Suprapubic skin (tissue), 4 donors: ENCODE data around the gene SLC23A3. TPM values are rescaled to one million over a fixed set of nuclear protein-coding genes. Genes with fewer than 3 reads are reported as not detected.

Source experiments
- DNase-seq, 2 donors: peaks; one replicate each; pipeline ENCODE4 v3.0.0-alpha.2; 2019; ENCODE audit warnings: low spot score in 2 of 2
- H3K27ac ChIP-seq: fragments of 200-600 bp; sonication (generic); one replicate; pipeline ENCODE4 v1.5.1; 2019
- H3K27me3 ChIP-seq: fragments of 200-600 bp; sonication (generic); one replicate; pipeline ENCODE4 v1.5.1; 2019
- H3K36me3 ChIP-seq: fragments of 200-600 bp; sonication (generic); one replicate; pipeline ENCODE4 v1.5.1; 2019
- H3K4me1 ChIP-seq: fragments of 200-600 bp; sonication (generic); one replicate; pipeline ENCODE4 v1.5.1; 2019
- H3K4me3 ChIP-seq: fragments of 200-600 bp; sonication (generic); one replicate; pipeline ENCODE4 v1.5.1; 2019; ENCODE audit warnings: mild to moderate bottlenecking
- H3K9me3 ChIP-seq: fragments of 200-600 bp; sonication (generic); one replicate; pipeline ENCODE4 v1.5.1; 2019
- CTCF ChIP-seq, 2 donors: fragments of 200-600 bp in 1 of 2; fragments of 450-650 bp in 1 of 2; sonication (generic) in 1 of 2; IDR thresholded peaks; one replicate each; pipeline ENCODE4 v1.5.1; 2016 to 2019; ENCODE audit warnings: antibody characterized with exemption in 2 of 2, mild to moderate bottlenecking in 1 of 2, moderate library complexity in 1 of 2
- EP300 ChIP-seq: sonication (generic); formaldehyde crosslinking; IDR thresholded peaks from one replicate; pipeline ENCODE4 v1.6.1; 2017; ENCODE audit warnings: antibody characterized with exemption
- POLR2A ChIP-seq, 2 donors: fragments of 450-650 bp; IDR thresholded peaks; one replicate each; pipeline ENCODE4 v1.6.1; 2017; ENCODE audit warnings: antibody characterized with exemption in 2 of 2, mild to moderate bottlenecking in 2 of 2, moderate library complexity in 2 of 2
- POLR2AphosphoS5 ChIP-seq, 3 donors: sonication (generic); formaldehyde crosslinking; IDR thresholded peaks; one replicate each; pipeline ENCODE4 v1.6.1; 2017; ENCODE audit warnings: antibody characterized with exemption in 3 of 3
- WGBS: methylation state at CpG from one replicate; pipeline ENCODE4 v1.1.5; 2018; 5-methylcytosine and 5-hydroxymethylcytosine counted together
- total RNA-seq, 4 donors: library from RNA; depleted of rRNA; stranded (reverse); fragments of >200 nt; gene quantifications; one replicate each; pipeline ENCODE4 v1.1.0, GENCODE V29; 2016

The SLC23A3 gene
- total RNA-seq, 4 donors from 2014 or later = 2.4 to 12.6 (median 3.2) TPM

- Histone ChIP-seq H3K4me1 (no peaks in the 10 kb centered on the region), H3K9me3 (no peaks in the 10 kb centered on the region), H3K36me3 (peaks cover 55% of the 10 kb centered on the region), H3K27ac (no peak overlapping the region), H3K4me3 (no peak overlapping the region), H3K27me3 (no peaks in the 10 kb centered on the region)
- no peak for DNase-seq
- WGBS = 57% methylated on average over 6 of the region's 6 CpGs
- TF ChIP-seq POLR2A (IDR thresholded peaks at IDR 0.05) (no peak), EP300 (no peak), CTCF (IDR thresholded peaks at IDR 0.05) (no peak)
Measured at GRCh38 chr2:219142329-219142728, 27.5 kb downstream of the SLC23A3 start.

DNA sequence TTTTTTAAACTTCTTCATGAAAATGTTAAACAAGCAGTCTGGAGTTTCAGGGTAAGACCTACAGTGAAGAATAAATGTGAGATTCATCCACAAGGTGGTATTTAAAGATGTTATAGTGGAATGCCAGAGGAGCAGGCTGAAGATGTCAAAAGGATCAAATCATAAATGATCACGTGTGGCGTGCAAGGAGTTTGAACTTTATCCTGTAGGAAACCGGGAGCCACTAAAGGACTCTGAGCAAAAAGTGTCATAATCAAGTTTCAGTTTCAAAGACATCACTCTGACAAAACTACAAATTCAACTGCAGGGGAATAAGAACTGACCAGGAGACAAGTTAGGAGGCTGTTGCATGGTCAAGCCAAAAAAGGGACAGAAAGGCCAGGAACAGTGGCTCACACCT, 29.1 kb downstream of the SLC23A3 start:
- no peaks in the 10 kb centered on the region for H3K9me3 ChIP-seq
- WGBS = 88% methylated on average over 3 of the region's 3 CpGs
- H3K4me1 ChIP-seq = no peaks in the 10 kb centered on the region
- TF ChIP-seq EP300 (no peak), CTCF (IDR thresholded peaks at IDR 0.05) (no peak), POLR2A (IDR thresholded peaks at IDR 0.05) (no peak), POLR2AphosphoS5 (IDR thresholded peaks at IDR 0.05) (no peak)
- no peak overlapping the region for H3K4me3 ChIP-seq
- no peak for DNase-seq
- no peak overlapping the region for H3K27ac ChIP-seq
- no peaks in the 10 kb centered on the region for H3K27me3 ChIP-seq
- peaks cover 41% of the 10 kb centered on the region for H3K36me3 ChIP-seq

DNA sequence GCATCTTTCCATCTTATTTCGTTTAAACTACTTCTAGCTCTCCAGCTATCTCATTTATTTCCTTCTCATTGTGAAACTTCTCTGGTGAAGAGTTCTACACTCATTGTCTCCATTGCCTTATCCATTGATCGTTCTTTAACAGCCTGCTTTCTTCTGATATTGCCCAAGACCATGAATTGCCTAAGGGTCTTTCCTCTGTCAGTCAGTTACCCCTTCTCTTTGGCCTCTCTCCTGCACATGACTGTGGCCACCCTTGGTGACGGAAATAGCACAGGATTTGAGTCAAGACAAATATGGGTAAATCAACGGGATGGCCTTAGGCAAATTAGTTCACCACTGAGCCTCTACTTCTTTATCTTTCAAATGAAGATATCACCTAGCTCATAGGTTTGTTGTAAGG, 35.9 kb downstream of the SLC23A3 start:
- Histone ChIP-seq H3K27ac (no peak overlapping the region), H3K36me3 (no peaks in the 10 kb centered on the region), H3K4me3 (no peak overlapping the region), H3K27me3 (no peaks in the 10 kb centered on the region), H3K9me3 (no peaks in the 10 kb centered on the region), H3K4me1 (peaks cover 2% of the 10 kb centered on the region)
- TF ChIP-seq POLR2A (IDR thresholded peaks at IDR 0.05) = no peak
- no peak for TF ChIP-seq POLR2AphosphoS5 (IDR thresholded peaks at IDR 0.05)
- TF ChIP-seq EP300 = no peak
- no peak for TF ChIP-seq CTCF (IDR thresholded peaks at IDR 0.05)
- DNase-seq = no peak
- WGBS = 93% methylated on average over 4 of the region's 4 CpGs

DNA sequence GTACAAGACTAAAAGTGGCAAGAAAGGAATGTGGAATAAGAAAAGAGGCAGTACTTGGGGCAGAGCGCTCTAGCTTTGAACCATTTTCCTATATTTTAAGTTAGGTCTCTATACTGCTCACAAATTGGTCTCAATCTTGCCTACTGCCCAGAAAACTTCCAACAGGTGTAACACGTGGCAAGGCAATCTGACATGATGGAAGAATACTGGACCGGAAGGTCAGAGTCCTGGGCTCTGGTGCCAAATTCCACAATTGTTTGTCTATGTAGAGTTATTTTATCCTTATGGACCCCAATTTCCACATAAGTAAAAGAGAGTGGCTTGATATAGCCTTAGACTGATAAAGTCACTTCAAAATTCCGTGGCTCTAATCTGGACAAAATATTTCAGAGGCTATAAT, 38.1 kb downstream of the SLC23A3 start:
- Histone ChIP-seq H3K9me3 (no peaks in the 10 kb centered on the region), H3K4me3 (no peak overlapping the region), H3K27ac (no peak overlapping the region), H3K36me3 (no peaks in the 10 kb centered on the region), H3K27me3 (no peaks in the 10 kb centered on the region), H3K4me1 (peaks cover 12% of the 10 kb centered on the region)
- no peak for DNase-seq
- WGBS = 86% methylated on average over 4 of the region's 4 CpGs
- TF ChIP-seq CTCF (IDR thresholded peaks at IDR 0.05) (no peak), POLR2AphosphoS5 (IDR thresholded peaks at IDR 0.05) (no peak)

- Histone ChIP-seq H3K36me3 (no peaks in the 10 kb centered on the region), H3K27me3 (no peaks in the 10 kb centered on the region), H3K4me1 (peaks cover 16% of the 10 kb centered on the region), H3K27ac (no peak overlapping the region), H3K4me3 (no peak overlapping the region), H3K9me3 (no peaks in the 10 kb centered on the region)
- TF ChIP-seq EP300 = no peak
- TF ChIP-seq POLR2AphosphoS5 (IDR thresholded peaks at IDR 0.05) = no peak
- no peak for DNase-seq
- WGBS = 67% methylated on average over 3 of the region's 3 CpGs
Measured at GRCh38 chr2:219131327-219131726, 38.5 kb downstream of the SLC23A3 start.

DNA sequence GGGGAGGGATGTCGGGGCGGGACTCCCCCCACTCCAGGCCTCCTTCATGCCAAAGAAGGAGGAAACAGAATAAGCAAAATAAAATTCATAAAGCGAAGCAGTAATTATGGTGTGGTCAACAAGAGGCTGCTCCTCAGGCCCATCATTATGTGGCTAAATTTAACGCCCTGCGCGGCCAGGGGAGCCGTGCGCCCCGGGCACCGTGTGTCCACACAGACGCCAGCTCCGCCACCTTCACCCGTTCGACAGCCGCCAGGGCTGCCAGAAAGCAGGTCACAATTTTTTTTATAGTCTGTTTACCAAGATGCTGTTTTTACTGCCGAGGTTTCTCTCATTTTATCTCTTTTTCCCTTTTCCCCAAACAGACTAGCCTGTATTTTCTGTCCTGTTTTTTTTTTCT, 40.2 kb downstream of the SLC23A3 start:
- H3K27me3 ChIP-seq = no peaks in the 10 kb centered on the region
- H3K36me3 ChIP-seq = no peaks in the 10 kb centered on the region
- no peaks in the 10 kb centered on the region for H3K9me3 ChIP-seq
- 97% methylated on average over 16 of the region's 16 CpGs for WGBS
- TF ChIP-seq CTCF (IDR thresholded peaks at IDR 0.05) = no peak
- no peak for TF ChIP-seq EP300
- TF ChIP-seq POLR2AphosphoS5 (IDR thresholded peaks at IDR 0.05) = no peak
- peaks cover 25% of the 10 kb centered on the region for H3K4me1 ChIP-seq
- no peak for DNase-seq
- no peak overlapping the region for H3K27ac ChIP-seq
- no peak overlapping the region for H3K4me3 ChIP-seq
